K562 (cell line): ENCODE measurements around the gene PPP2R2D. TPM values are rescaled to one million over a fixed set of nuclear protein-coding genes. Genes with fewer than 3 reads are reported as not detected.
"Not testable (repeated sequence)": the region's sequence is repeated elsewhere in the genome, so short reads cannot be mapped to it uniquely, and the experiment has no call there.

Source experiments
- ATAC-seq: fragments of 200-7000 bp; cut with Tn5 transposase; 3 replicates; pipeline ENCODE4 v1.9.1; 2020; ENCODE audit warnings: moderate library complexity
- BruUV-seq: library from RNA; stranded (reverse); fragments of 400-500 nt; replicated peaks from 2 replicates; lab custom pipeline; 2021; lab: Mats Ljungman, UMichigan
- CTCF ChIA-PET: fragments of 300-600 bp; formaldehyde crosslinking; extraction: SDS; loops from one replicate; lab custom pipeline; 2021; ENCODE audit warnings: low intra/inter-chr PET ratio; lab: Yijun Ruan, JAX
- POLR2A ChIA-PET: fragments of 300-600, 350-650 bp; sonication (Branson Sonifier 250); formaldehyde crosslinking; extraction: SDS; loops from one replicate; lab custom pipeline; 2021; ENCODE audit warnings: antibody characterized with exemption, inconsistent platforms; lab: Yijun Ruan, JAX
- DNase-seq, 4 experiments: peaks; one replicate each; pipeline versions ENCODE4 v3.0.0 to v3.0.0-alpha.2; 2011 to 2018; ENCODE audit warnings: low spot score in 3 of 4, mixed read lengths in 3 of 4; ENCODE audit errors: extremely low read depth in 1 of 4
- FAIRE-seq: peaks from 2 replicates; lab custom pipeline; 2011; peaks lifted over from hg19 to GRCh38; lab: Jason Lieb, UNC
- H2AFZ ChIP-seq: 2 replicates; pipeline ENCODE4 v1.6.0; 2011; ENCODE audit warnings: low read depth, low read length, control low read depth, inconsistent platforms
- H3K27ac ChIP-seq: fragments of 200-600 bp; 3 replicates; pipeline ENCODE4 v1.8.0; 2011; ENCODE audit warnings: low read depth, mild to moderate bottlenecking, control low read depth, inconsistent platforms, low read length, moderate library complexity, mixed read lengths; ENCODE audit errors: extremely low read depth
- H3K27me3 ChIP-seq, 2 experiments: fragments of 300-600 bp in 1 of 2; 2 replicates in 1 of 2; 3 replicates in 1 of 2; pipeline versions ENCODE4 v1.6.0 to v1.8.0; 2011; ENCODE audit warnings: inconsistent platforms in 2 of 2, low read length in 2 of 2, mild to moderate bottlenecking in 1 of 2, mixed read lengths in 1 of 2, moderate library complexity in 1 of 2; ENCODE audit not compliant: control insufficient read depth in 2 of 2, insufficient read depth in 2 of 2
- H3K36me3 ChIP-seq: fragments of 300-600 bp; 3 replicates; pipeline ENCODE4 v1.8.0; 2011; ENCODE audit warnings: mild to moderate bottlenecking, low read length, inconsistent platforms; ENCODE audit not compliant: control insufficient read depth, insufficient read depth
- H3K4me1 ChIP-seq, 2 experiments: fragments of 200-600 bp in 1 of 2; replicated peaks in 1 of 2; 2 replicates in 1 of 2; 3 replicates in 1 of 2; pipeline versions ENCODE4 v1.5.1 to v1.8.0; 2011; ENCODE audit warnings: inconsistent platforms in 2 of 2, low read length in 2 of 2, mild to moderate bottlenecking in 1 of 2, mixed read lengths in 1 of 2, moderate library complexity in 1 of 2; ENCODE audit not compliant: control insufficient read depth in 2 of 2, insufficient read depth in 2 of 2
- H3K4me2 ChIP-seq: 2 replicates; pipeline ENCODE4 v1.6.1; 2011; ENCODE audit warnings: low read length, control low read depth, inconsistent platforms, mixed read lengths; ENCODE audit not compliant: insufficient read depth
- H3K4me3 ChIP-seq: fragments of 200-600 bp; sonication (generic), shearing (Covaris generic); 2 replicates; pipeline ENCODE4 v1.5.1; 2016; ENCODE audit warnings: control low read depth, inconsistent platforms
- H3K79me2 ChIP-seq: fragments of 200-600 bp; 3 replicates; pipeline ENCODE4 v1.8.0; 2011; ENCODE audit warnings: low read length, inconsistent platforms; ENCODE audit not compliant: control insufficient read depth, insufficient read depth
- H3K9ac ChIP-seq, 2 experiments: 2 replicates each; pipeline versions ENCODE4 v1.6.0 to v1.6.1; 2011; ENCODE audit warnings: low read depth in 2 of 2, low read length in 2 of 2, control low read depth in 1 of 2, inconsistent platforms in 1 of 2, mild to moderate bottlenecking in 1 of 2, mixed read lengths in 1 of 2; ENCODE audit not compliant: insufficient read depth in 1 of 2
- H3K9me1 ChIP-seq: one replicate; pipeline ENCODE4 v1.6.0; 2011; ENCODE audit warnings: inconsistent platforms, mild to moderate bottlenecking, low read length, moderate library complexity; ENCODE audit not compliant: control insufficient read depth, insufficient read depth
- H3K9me3 ChIP-seq: replicated peaks from 2 replicates; pipeline ENCODE4 v1.5.1; 2011; ENCODE audit warnings: low read depth, low read length, inconsistent platforms; ENCODE audit not compliant: control insufficient read depth, insufficient read depth
- H4K20me1 ChIP-seq: replicated peaks from 2 replicates; pipeline ENCODE4 v1.6.1; 2011; ENCODE audit warnings: low read length, inconsistent platforms, mixed read lengths; ENCODE audit not compliant: control insufficient read depth, insufficient read depth
- ESRRB ChIP-seq: fragments of 250-450 bp; sonication (Bioruptor Pico); IDR thresholded peaks from 2 replicates; pipeline ENCODE4 v1.5.0; 2020; ENCODE audit warnings: mild to moderate bottlenecking, moderate library complexity, borderline replicate concordance
- PHB2 ChIP-seq: fragments of 450-650 bp; IDR thresholded peaks from 2 replicates; pipeline ENCODE4 v1.6.1; 2017; ENCODE audit warnings: low read depth
- PHF20 ChIP-seq: fragments of 450-650 bp; IDR thresholded peaks from 2 replicates; pipeline ENCODE4 v1.6.1; 2018; ENCODE audit not compliant: partially characterized antibody
- WGBS: fragments of 100-300 bp; shearing (Covaris generic); methylation state at CpG from one replicate; pipeline ENCODE4 v1.1.6; 2016; ENCODE audit warnings: low coverage, mixed read lengths; ENCODE audit not compliant: insufficient coverage; ENCODE audit errors: missing lambda C conversion rate; 5-methylcytosine and 5-hydroxymethylcytosine counted together
- in situ Hi-C: fragments of 300-500 bp; cut with MboI; formaldehyde crosslinking; loops from 4 replicates; pipeline ENCODE4 v1.15.0; 2018; ENCODE audit warnings: inconsistent platforms, mixed read lengths
- intact Hi-C: fragments of 100-400 bp; cut with micrococcal nuclease; formaldehyde crosslinking; loops from 2 replicates; pipeline ENCODE4 v1.14.2; 2022
- polyA plus RNA-seq, 8 experiments: library from polyadenylated mRNA; depleted of rRNA in 4 of 8; stranded (reverse) in 5 of 8; unstranded in 3 of 8; fragments of >200 nt; fragmentation: Nextera tagmentation in 2 of 8; fragmentation: Illumina TruSeq in 1 of 8; extraction: Ambion mirVana in 2 of 8; extraction: Trizol in 1 of 8; gene quantifications; 2 replicates each; pipeline versions ENCODE4 v1.2.1 to v1.2.3, GENCODE V29; 2011 to 2014; ENCODE audit warnings: inconsistent platforms in 1 of 8, missing spikeins in 1 of 8
- total RNA-seq, 7 experiments: library from RNA; depleted of rRNA in 6 of 7; stranded (reverse); fragments of >200 nt in 6 of 7; fragmentation: Illumina TruSeq in 2 of 7; extraction: Trizol in 2 of 7; gene quantifications; 2 replicates each; pipeline versions ENCODE4 v1.2.1 to v1.2.3, GENCODE V29; 2011 to 2021; ENCODE audit warnings: low replicate concordance in 1 of 7

The PPP2R2D gene
- total and polyA plus RNA-seq, 9 of the 15 experiments (the other 6 are each of a cell fraction or from before 2014, with no cell fraction given), result 1.9 to 37.0 (median 26.8) TPM

- peaks cover 2 to 13% of the 10 kb centered on the region in 2 experiments; a peak in 2 of 5 replicates for H3K27me3 ChIP-seq
- no peaks in the 10 kb centered on the region for H3K36me3 ChIP-seq
- no peaks in the 10 kb centered on the region for H4K20me1 ChIP-seq
- peaks cover 11 to 16% of the 10 kb centered on the region in 2 experiments; a peak in 4 of 5 replicates for H3K4me1 ChIP-seq
- in situ Hi-C loops (no loop called here), intact Hi-C loops (no loop called here)
- no peak overlapping the region for H3K9ac ChIP-seq
- H3K9me1 ChIP-seq, result no peaks in the 10 kb centered on the region
- ChIA-PET CTCF (no interaction called here), POLR2A (no interaction called here)
- H3K9me3 ChIP-seq, result no peaks in the 10 kb centered on the region
- ATAC-seq (no peak), FAIRE-seq (no peak), DNase-seq (no peak)
- H3K27ac ChIP-seq, result no peak overlapping the region
- 33% methylated on average over 5 of the region's 10 CpGs for WGBS
- no peak overlapping the region for H3K4me3 ChIP-seq
- no peaks in the 10 kb centered on the region for H3K79me2 ChIP-seq
- no peak overlapping the region for H2AFZ ChIP-seq
- TF ChIP-seq PHF20, result peak; percentile 6
- no peak for TF ChIP-seq PHB2
- no peak for TF ChIP-seq ESRRB (CRISPR knock-in tag)
- H3K4me2 ChIP-seq, result no peak overlapping the region
- BruUV-seq, result no TSS peak
These were observed 18.0 kb upstream of the PPP2R2D start for GRCh38 chr10:131882590-131883451.

GRCh38 chr10:131883621-131884393, 17.0 kb upstream of the PPP2R2D start:
- in situ Hi-C loops, H3K9me1 ChIP-seq, H3K36me3 ChIP-seq, POLR2A ChIA-PET, H3K79me2 ChIP-seq, ATAC-seq, DNase-seq, H3K4me2 ChIP-seq, H4K20me1 ChIP-seq, H3K27ac ChIP-seq, BruUV-seq, H3K9ac ChIP-seq, CTCF ChIA-PET, H2AFZ ChIP-seq, H3K9me3 ChIP-seq, H3K4me3 ChIP-seq, FAIRE-seq, H3K27me3 ChIP-seq: not testable (repeated sequence)
- H3K4me1 ChIP-seq, result peaks cover 11 to 20% of the 10 kb centered on the region in 2 experiments; a peak in 4 of 5 replicates
- intact Hi-C loops, result loop anchor here (2.0 kb wide), 1 partner anchor 259 kb away; no protein-coding TSS in a partner anchor
- 16% methylated on average over 3 of the region's 7 CpGs for WGBS
